ENCODE measurements around the gene LRRC10.

Gene LRRC10

GRCh38 chr12:69570545-69571399 is 39.9 kb downstream of the LRRC10 start:
- H3K4me3 ChIP-seq (ENCODE audit: low read depth, low read length) = no peak overlapping the region

DNA sequence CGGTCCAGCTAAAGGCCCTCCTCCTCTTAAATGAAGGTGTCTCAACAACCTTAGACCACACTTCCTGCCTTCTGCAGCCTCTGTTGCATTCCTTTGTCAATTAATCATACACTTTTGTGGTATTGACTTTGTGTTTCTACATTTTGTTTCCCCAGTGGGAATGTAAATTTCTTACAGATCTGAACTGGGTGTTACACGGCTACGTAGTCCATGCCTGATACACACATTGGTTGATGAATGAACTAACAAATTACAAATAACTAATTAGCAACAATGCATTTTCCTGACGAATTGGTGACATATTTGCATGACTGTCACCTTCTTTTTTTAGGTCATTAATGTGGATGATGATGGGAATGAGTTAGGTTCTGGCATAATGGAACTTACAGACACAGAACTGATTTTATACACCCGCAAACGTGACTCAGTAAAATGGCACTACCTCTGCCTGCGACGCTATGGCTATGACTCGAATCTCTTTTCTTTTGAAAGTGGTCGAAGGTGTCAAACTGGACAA is 40.6 kb downstream of the LRRC10 start:
- no peak overlapping the region for H3K4me3 ChIP-seq (ENCODE audit: low read depth, low read length)

DNA sequence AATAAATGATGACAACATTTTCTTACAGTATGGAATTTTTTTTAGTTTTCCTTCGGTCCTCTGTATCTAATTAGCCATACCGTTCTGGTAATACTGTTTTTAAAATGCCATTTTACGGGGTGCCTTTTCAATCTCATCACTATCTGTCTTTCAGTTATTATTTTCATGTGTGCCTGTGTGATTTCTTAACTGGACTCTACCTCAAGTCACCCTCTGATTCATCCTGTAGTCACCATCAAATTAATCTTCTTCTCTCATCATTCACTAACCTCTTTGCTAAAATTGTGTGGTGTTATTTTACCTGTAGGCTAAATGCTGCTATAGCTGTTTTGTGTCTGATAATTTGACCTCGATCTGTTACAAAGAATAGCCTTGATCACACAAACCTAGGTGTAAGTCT is 41.5 kb downstream of the LRRC10 start:
- H3K4me3 ChIP-seq (ENCODE audit: low read depth, low read length) = no peak overlapping the region

GRCh38 chr12:69566603-69567002 is 44.1 kb downstream of the LRRC10 start:
- no peak overlapping the region for H3K4me3 ChIP-seq (ENCODE audit: low read depth, low read length)

DNA sequence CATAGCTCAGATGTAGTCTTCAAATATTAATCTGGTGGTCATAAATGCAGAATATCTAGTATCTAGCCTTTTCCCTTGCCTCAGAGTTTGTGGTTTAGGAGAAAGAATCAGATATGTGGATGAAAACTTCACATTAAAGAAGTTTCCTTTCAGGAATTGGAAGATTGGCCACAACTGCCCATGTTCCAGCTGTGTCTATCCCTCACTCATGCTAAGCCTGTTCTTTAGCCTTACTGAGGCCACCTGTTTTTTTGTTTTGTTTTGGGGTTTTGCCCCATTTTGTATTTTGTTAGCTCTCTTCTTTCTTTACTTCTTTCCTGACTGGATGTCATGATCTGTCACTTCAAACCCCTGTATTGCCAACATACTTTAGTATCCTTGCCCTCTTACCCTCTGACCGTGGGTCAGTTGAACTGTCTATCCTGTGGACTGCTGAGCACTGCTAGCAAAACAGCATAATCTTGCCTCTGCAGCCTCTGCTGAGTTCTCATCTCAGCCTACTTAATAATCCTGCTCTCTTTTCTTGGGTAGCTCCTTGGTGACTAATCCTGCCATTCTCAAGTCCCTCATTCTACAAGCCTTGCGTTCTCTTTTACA is 47.4 kb downstream of the LRRC10 start:
- no peak overlapping the region for H3K4me3 ChIP-seq (ENCODE audit: low read depth, low read length)

All from iPS-11a (cell line).